Endothelial cell of umbilical vein (primary cell): ENCODE results near the gene ZNF503. TPM values are rescaled to one million over a fixed set of nuclear protein-coding genes. Genes with fewer than 3 reads are reported as not detected.

ENCODE experiments used
- BruUV-seq: library from RNA; stranded (reverse); fragments of 400-500 nt; replicated peaks from 2 replicates; lab custom pipeline; 2021; lab: Mats Ljungman, UMichigan
- CTCF ChIA-PET: fragments of 300-600, 350-600 bp; sonication (Branson Sonifier 250); formaldehyde crosslinking; loops from one replicate; lab custom pipeline; 2021; ENCODE audit warnings: antibody characterized with exemption, inconsistent platforms; lab: Charles Lee
- POLR2A ChIA-PET: fragments of 300-600, 350-600 bp; sonication (Branson Sonifier 250); formaldehyde crosslinking; loops from one replicate; lab custom pipeline; 2021; ENCODE audit warnings: antibody characterized with exemption, inconsistent platforms; lab: Charles Lee
- DNase-seq: peaks from one replicate; pipeline ENCODE4 v3.0.0-alpha.2; 2011; ENCODE audit warnings: low read depth, low spot score
- FAIRE-seq: peaks from 2 replicates; lab custom pipeline; 2011; peaks lifted over from hg19 to GRCh38; lab: Jason Lieb, UNC
- H2AFZ ChIP-seq: 2 replicates; pipeline ENCODE4 v1.6.0; 2012; ENCODE audit warnings: low read depth, low read length, control low read depth, inconsistent platforms
- H3K27ac ChIP-seq: 2 replicates; pipeline ENCODE4 v1.5.1; 2011; ENCODE audit warnings: low read depth, mild to moderate bottlenecking, control low read depth, low read length, moderate library complexity; ENCODE audit not compliant: insufficient read depth
- H3K27me3 ChIP-seq, 2 experiments: 2 replicates each; pipeline versions ENCODE4 v1.6.0 to v1.6.1; 2011; ENCODE audit warnings: low read length in 2 of 2, mixed read lengths in 1 of 2; ENCODE audit not compliant: control insufficient read depth in 2 of 2, insufficient read depth in 2 of 2
- H3K36me3 ChIP-seq, 2 experiments: 2 replicates in 1 of 2; 3 replicates in 1 of 2; pipeline ENCODE4 v1.5.1; 2011; ENCODE audit warnings: low read length in 2 of 2, mild to moderate bottlenecking in 1 of 2, moderate library complexity in 1 of 2; ENCODE audit not compliant: control insufficient read depth in 2 of 2, insufficient read depth in 2 of 2; ENCODE audit errors: extremely low read depth in 1 of 2
- H3K4me1 ChIP-seq: 3 replicates; pipeline ENCODE4 v1.5.1; 2011; ENCODE audit warnings: mild to moderate bottlenecking, low read length; ENCODE audit not compliant: control insufficient read depth, insufficient read depth; ENCODE audit errors: extremely low read depth
- H3K4me2 ChIP-seq: 2 replicates; pipeline ENCODE4 v1.6.1; 2011; ENCODE audit warnings: low read length, control low read depth, mixed read lengths; ENCODE audit not compliant: insufficient read depth
- H3K4me3 ChIP-seq, 3 experiments: fragments of 200-600 bp in 1 of 3; sonication (generic), shearing (Covaris generic) in 1 of 3; replicated peaks in 1 of 3; 2 replicates each; pipeline ENCODE4 v1.5.1; 2011 to 2016; ENCODE audit warnings: control low read depth in 3 of 3, low read length in 3 of 3, mild to moderate bottlenecking in 2 of 3, inconsistent platforms in 1 of 3, low read depth in 1 of 3, moderate library complexity in 1 of 3; ENCODE audit not compliant: insufficient read depth in 1 of 3
- H3K79me2 ChIP-seq: 2 replicates; pipeline ENCODE4 v1.6.0; 2012; ENCODE audit warnings: low read length, inconsistent platforms; ENCODE audit not compliant: control insufficient read depth, insufficient read depth
- H3K9ac ChIP-seq: replicated peaks from 2 replicates; pipeline ENCODE3; 2011; ENCODE audit warnings: low read length, control low read depth; ENCODE audit not compliant: insufficient read depth; ENCODE audit errors: extremely low read depth
- H3K9me1 ChIP-seq: replicated peaks from 3 replicates; pipeline ENCODE4 v1.6.0; 2011; ENCODE audit warnings: mild to moderate bottlenecking, low read length; ENCODE audit not compliant: control insufficient read depth, insufficient read depth; ENCODE audit errors: extremely low read depth
- H3K9me3 ChIP-seq: replicated peaks from 2 replicates; pipeline ENCODE4 v1.5.1; 2012; ENCODE audit warnings: low read length, inconsistent platforms; ENCODE audit not compliant: control insufficient read depth, insufficient read depth
- H4K20me1 ChIP-seq: replicated peaks from 2 replicates; pipeline ENCODE3; 2011; ENCODE audit warnings: mild to moderate bottlenecking, low read length; ENCODE audit not compliant: control insufficient read depth, insufficient read depth; ENCODE audit errors: extremely low read depth
- EZH2 ChIP-seq: IDR thresholded peaks from 2 replicates; pipeline ENCODE4 v1.6.1; 2012; ENCODE audit warnings: borderline replicate concordance, low read depth, mild to moderate bottlenecking, moderate library complexity, low read length, inconsistent platforms; ENCODE audit not compliant: severe bottlenecking
- GATA2 ChIP-seq: IDR thresholded peaks from 2 replicates; pipeline ENCODE4 v1.7.0; 2011; ENCODE audit warnings: low read depth, mild to moderate bottlenecking, moderate library complexity, mixed read lengths, low read length; ENCODE audit not compliant: insufficient read length, insufficient read depth
- JUN ChIP-seq: IDR thresholded peaks from 2 replicates; pipeline ENCODE4 v1.6.1; 2011; ENCODE audit warnings: borderline replicate concordance, low read depth; ENCODE audit not compliant: insufficient read length, insufficient read depth
- POLR2A ChIP-seq: IDR thresholded peaks from 2 replicates; pipeline ENCODE4 v1.6.1; 2012; ENCODE audit warnings: low read depth, mild to moderate bottlenecking, control low read depth, low read length
- dilution Hi-C: fragments of 300-500 bp; cut with MboI; formaldehyde crosslinking; loops from one replicate; pipeline ENCODE4 v1.15.0; 2019; ENCODE audit warnings: low sequenced_read_pairs; ENCODE audit not compliant: extremely low pct_ligation_motif_present
- intact Hi-C: fragments of 100-400 bp; cut with micrococcal nuclease; formaldehyde crosslinking; loops from one replicate; pipeline ENCODE4 v1.10.0; 2022
- polyA plus RNA-seq, 4 experiments: library from polyadenylated mRNA; depleted of rRNA in 3 of 4; stranded (reverse) in 3 of 4; unstranded in 1 of 4; fragments of >200 nt; gene quantifications; 2 replicates each; pipeline versions ENCODE4 v1.2.1 to v1.2.3, GENCODE V29; 2011 to 2012; ENCODE audit warnings: missing spikeins in 1 of 4
- total RNA-seq: library from RNA; stranded (reverse); gene quantifications from 2 replicates; pipeline ENCODE4 v1.2.3, GENCODE V29; 2021
- TF ChIP-seq, protein P1 (sequence below), 2 donors: IDR thresholded peaks; 1 replicate in 1 of 2; 2 replicates in 1 of 2; pipeline ENCODE4 v1.5.1; 2011; ENCODE audit warnings: low read length in 2 of 2, mild to moderate bottlenecking in 2 of 2, moderate library complexity in 2 of 2, control low read depth in 1 of 2, inconsistent platforms in 1 of 2, low read depth in 1 of 2; ENCODE audit not compliant: insufficient read depth in 1 of 2; ENCODE audit errors: extremely low read depth in 1 of 2

Gene ZNF503
- total and polyA plus RNA-seq, 2 donors (not counting 3 experiments of a cell fraction or from before 2014, with no cell fraction given): 0.58 to 2.2 TPM

- no peak overlapping the region for H3K9ac ChIP-seq
- no peak overlapping the region for H3K4me2 ChIP-seq
- no peak overlapping the region for H3K4me3 ChIP-seq
- no peaks in the 10 kb centered on the region for H4K20me1 ChIP-seq
- no peak overlapping the region for H3K27ac ChIP-seq
- no peak overlapping the region for H2AFZ ChIP-seq
- no peak for TF ChIP-seq GATA2
- TF ChIP-seq POLR2A: no peak
- TF ChIP-seq JUN: no peak
- no peak for TF ChIP-seq EZH2
- H3K9me3 ChIP-seq: no peaks in the 10 kb centered on the region
- no peaks in the 10 kb centered on the region for H3K4me1 ChIP-seq
- no TSS peak for BruUV-seq
- dilution Hi-C loops: no loop called here
- peaks cover 0 to 4% of the 10 kb centered on the region in 2 experiments for H3K27me3 ChIP-seq
- DNase-seq: no peak
- ChIA-PET CTCF (interaction anchor here (0.6 kb wide), 1 partner anchor 59 kb away, joined by 3 read pairs; no protein-coding TSS in a partner anchor), POLR2A (no interaction called here)
- no peaks in the 10 kb centered on the region for H3K79me2 ChIP-seq
- FAIRE-seq: no peak
- intact Hi-C loops: no loop called here
- H3K9me1 ChIP-seq: no peaks in the 10 kb centered on the region
- H3K36me3 ChIP-seq: no peaks in the 10 kb centered on the region
Measured at GRCh38 chr10:75436896-75437295, 35.3 kb upstream of the ZNF503 start.

DNA sequence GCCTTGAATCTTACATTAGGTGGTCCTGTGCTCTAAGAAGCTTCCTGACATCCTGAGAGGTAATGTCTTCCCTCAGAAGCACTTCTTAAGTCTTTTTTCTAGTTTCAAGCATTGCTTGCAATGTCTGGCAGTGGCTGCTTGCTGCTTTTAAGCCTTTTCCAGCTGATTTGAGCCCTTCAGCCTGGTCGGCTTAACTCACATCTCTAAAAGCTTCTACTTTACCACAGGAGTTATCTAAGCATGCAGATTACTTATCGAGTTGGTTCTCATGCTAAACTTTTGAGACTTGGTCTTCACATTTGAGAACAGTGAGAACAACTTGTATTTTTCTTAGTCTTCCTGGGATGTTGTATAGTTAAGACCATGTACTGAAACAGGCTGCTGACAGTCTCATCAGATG, 33.7 kb upstream of the ZNF503 start:
- Histone ChIP-seq H3K4me3 (no peak overlapping the region), H4K20me1 (no peaks in the 10 kb centered on the region), H3K9ac (no peak overlapping the region), H3K4me1 (peaks cover 6% of the 10 kb centered on the region), H3K9me1 (no peaks in the 10 kb centered on the region), H3K9me3 (no peaks in the 10 kb centered on the region), H3K36me3 (no peaks in the 10 kb centered on the region), H2AFZ (no peak overlapping the region), H3K79me2 (no peaks in the 10 kb centered on the region), H3K27ac (no peak overlapping the region), H3K27me3 (peaks cover 0 to 4% of the 10 kb centered on the region in 2 experiments), H3K4me2 (no peak overlapping the region)
- FAIRE-seq: no peak
- ChIA-PET POLR2A (no interaction called here), CTCF (interaction anchor here (1.0 kb wide), 1 partner anchor 10 kb away, joined by 3 read pairs; no protein-coding TSS in a partner anchor)
- no peak for DNase-seq
- intact Hi-C loops: no loop called here
- dilution Hi-C loops: no loop called here
- TF ChIP-seq, protein P1, sequence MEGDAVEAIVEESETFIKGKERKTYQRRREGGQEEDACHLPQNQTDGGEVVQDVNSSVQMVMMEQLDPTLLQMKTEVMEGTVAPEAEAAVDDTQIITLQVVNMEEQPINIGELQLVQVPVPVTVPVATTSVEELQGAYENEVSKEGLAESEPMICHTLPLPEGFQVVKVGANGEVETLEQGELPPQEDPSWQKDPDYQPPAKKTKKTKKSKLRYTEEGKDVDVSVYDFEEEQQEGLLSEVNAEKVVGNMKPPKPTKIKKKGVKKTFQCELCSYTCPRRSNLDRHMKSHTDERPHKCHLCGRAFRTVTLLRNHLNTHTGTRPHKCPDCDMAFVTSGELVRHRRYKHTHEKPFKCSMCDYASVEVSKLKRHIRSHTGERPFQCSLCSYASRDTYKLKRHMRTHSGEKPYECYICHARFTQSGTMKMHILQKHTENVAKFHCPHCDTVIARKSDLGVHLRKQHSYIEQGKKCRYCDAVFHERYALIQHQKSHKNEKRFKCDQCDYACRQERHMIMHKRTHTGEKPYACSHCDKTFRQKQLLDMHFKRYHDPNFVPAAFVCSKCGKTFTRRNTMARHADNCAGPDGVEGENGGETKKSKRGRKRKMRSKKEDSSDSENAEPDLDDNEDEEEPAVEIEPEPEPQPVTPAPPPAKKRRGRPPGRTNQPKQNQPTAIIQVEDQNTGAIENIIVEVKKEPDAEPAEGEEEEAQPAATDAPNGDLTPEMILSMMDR (IDR thresholded peaks at IDR 0.05; ENCODE audit: extremely low read depth in 1 of 2, insufficient read depth in 1 of 2, low read depth in 1 of 2, low read length in 2 of 2): no peak
- TF ChIP-seq EZH2: no peak
- no TSS peak for BruUV-seq
